Right cardiac atrium (tissue), 5 donors: ENCODE results near the gene VASP. TPM values are rescaled to one million over a fixed set of nuclear protein-coding genes. Genes with fewer than 3 reads are reported as not detected.

Experiments
- ATAC-seq, 2 donors: fragments of 200-7000 bp; cut with Tn5 transposase; one replicate each; pipeline versions ENCODE4 v1.8.0 to v1.9.1; 2020; ENCODE audit warnings: moderate library complexity in 2 of 2, mild to moderate bottlenecking in 1 of 2
- DNase-seq, 3 donors: peaks; one replicate each; pipeline ENCODE4 v3.0.0-alpha.2; 2020
- H3K27ac ChIP-seq: one replicate; pipeline ENCODE4 v1.5.1; 2013; ENCODE audit warnings: mild to moderate bottlenecking, low read length, control low read depth, moderate library complexity
- H3K27me3 ChIP-seq: one replicate; pipeline ENCODE4 v1.6.1; 2013; ENCODE audit not compliant: control insufficient read depth, insufficient read depth
- H3K4me1 ChIP-seq: one replicate; pipeline ENCODE4 v1.6.1; 2013; ENCODE audit warnings: low read length; ENCODE audit not compliant: control insufficient read depth, insufficient read depth
- H3K4me3 ChIP-seq: one replicate; pipeline ENCODE4 v1.5.1; 2013; ENCODE audit warnings: low read length, control low read depth
- H3K9me3 ChIP-seq: one replicate; pipeline ENCODE4 v1.6.1; 2013; ENCODE audit warnings: low read length; ENCODE audit not compliant: control insufficient read depth
- WGBS: extraction: QIAGEN DNeasy Blood & Tissue Kit; methylation state at CpG from one replicate; pipeline ENCODE4 v1.1.7; 2013; 5-methylcytosine and 5-hydroxymethylcytosine counted together
- intact Hi-C, 4 donors: fragments of 100-400 bp; cut with DNase I; formaldehyde crosslinking; loops; one replicate each; pipeline versions ENCODE4 v1.11.0 to v1.14.0; 2022 to 2023
- polyA plus RNA-seq: library from polyadenylated mRNA; stranded (reverse); fragments of 200-250 nt; gene quantifications from one replicate; pipeline ENCODE4 v1.2.3, GENCODE V29; 2013
- total RNA-seq, 4 donors: library from RNA; stranded (reverse); fragmentation: NEBNext Ultra II Directional; extraction: Animal tissue kit (Norgen Biotek cat#: 25700); gene quantifications; one replicate each; pipeline ENCODE4 v1.2.1, GENCODE V29; 2021
- donor health status: healthy with polysubstance abuse.
- donor health status: DM: no; HTN: yes; CAD: no.
- donor health status: DM: no; HTN: no; CAD: no.
- donor health status: DM: no; HTN: yes; CAD: no; lungs with severe emphysema.
- donor health status: DM: yes; HTN: yes; CAD: no.

VASP gene
- total and polyA plus RNA-seq, 5 donors = 42.2 to 85.4 (median 45.9) TPM

DNA sequence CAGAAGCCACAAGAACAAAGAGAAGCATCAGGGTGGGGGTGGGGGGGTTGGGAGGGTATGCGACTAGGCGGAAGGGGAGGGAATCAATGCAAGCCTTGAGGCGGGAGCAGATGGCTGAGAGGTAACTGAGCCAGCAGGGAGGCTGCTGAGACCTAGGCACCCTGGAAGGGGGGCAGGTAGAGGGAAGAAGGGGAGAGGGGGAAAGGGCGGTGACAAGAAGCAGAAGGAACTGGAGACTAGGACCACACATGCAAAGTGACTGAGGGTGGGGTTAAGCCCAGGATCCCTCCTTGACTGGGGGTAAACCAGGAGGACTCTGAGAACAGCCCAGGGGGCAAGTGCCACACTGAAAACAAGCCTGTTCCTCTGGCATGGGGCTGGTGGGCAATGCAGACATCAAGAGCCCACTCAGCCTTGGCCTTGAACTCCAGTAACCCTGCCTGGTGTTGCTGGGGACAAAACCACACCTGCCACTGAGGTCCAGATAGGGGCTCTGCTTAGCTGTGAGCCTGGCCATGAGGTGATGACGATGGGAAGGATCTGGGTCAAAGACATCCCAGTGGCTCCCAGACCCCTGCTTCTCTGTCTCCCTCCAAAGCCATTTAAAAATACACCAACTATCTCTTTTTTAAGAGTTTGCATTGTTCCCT lies 57.0 kb downstream of the VASP start:
- Histone ChIP-seq H3K27ac (no peak overlapping the region), H3K4me3 (no peak overlapping the region), H3K27me3 (no peaks in the 10 kb centered on the region), H3K4me1 (peaks cover 8% of the 10 kb centered on the region), H3K9me3 (no peaks in the 10 kb centered on the region)
- 70% methylated on average over 5 of the region's 5 CpGs for WGBS
- no peak for ATAC-seq
- intact Hi-C loops = no loop called here
- DNase-seq = peak in 1 of 3 donors; percentile 16

DNA sequence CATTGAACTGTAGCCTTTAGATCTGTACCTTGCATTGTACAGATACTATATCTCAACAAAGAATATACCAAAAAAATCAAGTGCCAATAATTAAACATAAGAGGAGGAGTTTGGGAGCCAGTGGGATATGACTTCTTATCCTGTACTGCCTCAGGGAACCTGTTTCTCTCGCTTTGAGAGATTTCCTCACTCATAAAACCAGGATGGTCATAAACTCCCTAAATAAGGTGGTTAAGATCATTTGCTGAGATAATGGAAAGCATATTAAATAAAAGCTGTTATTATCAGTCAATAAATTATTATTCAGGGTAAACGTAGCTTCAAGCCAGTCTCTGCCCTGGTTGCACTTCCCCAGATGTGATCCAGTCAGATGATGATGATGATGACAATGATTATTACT lies 60.3 kb downstream of the VASP start:
- WGBS = 89% methylated on average over 2 of the region's 2 CpGs
- Histone ChIP-seq H3K4me3 (no peak overlapping the region), H3K9me3 (no peaks in the 10 kb centered on the region), H3K27ac (no peak overlapping the region), H3K4me1 (peaks cover 4% of the 10 kb centered on the region), H3K27me3 (no peaks in the 10 kb centered on the region)
- no peak for ATAC-seq
- DNase-seq = no peak
- intact Hi-C loops = no loop called here

DNA sequence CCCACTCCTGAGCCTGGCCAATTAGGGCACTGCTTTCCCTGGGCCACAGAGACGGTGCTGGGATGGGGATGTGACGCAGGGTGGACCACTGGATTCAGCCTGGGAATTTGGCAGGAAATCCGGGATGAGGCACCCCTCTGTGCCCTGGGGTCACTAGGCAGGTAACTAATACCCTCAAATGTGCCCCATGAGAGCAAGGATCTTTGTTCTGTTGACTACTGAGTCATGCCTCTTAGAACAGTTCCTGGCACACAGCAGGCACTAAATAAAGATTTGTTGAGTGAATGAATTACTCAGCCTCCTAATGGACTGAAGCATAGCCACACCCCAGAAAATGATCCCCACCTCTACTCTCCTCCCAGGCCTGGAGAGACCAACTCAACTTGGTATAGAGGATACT lies 61.5 kb downstream of the VASP start:
- intact Hi-C loops = no loop called here
- H3K4me1 ChIP-seq = peaks cover 4% of the 10 kb centered on the region
- H3K27ac ChIP-seq = peak overlapping the region; percentile 51
- ATAC-seq (peak; percentile 47 to 61), DNase-seq (peak in 1 of 3 donors; percentile 6)
- no peaks in the 10 kb centered on the region for H3K9me3 ChIP-seq
- H3K4me3 ChIP-seq = no peak overlapping the region
- no peaks in the 10 kb centered on the region for H3K27me3 ChIP-seq
- 92% methylated on average over 3 of the region's 3 CpGs for WGBS

DNA sequence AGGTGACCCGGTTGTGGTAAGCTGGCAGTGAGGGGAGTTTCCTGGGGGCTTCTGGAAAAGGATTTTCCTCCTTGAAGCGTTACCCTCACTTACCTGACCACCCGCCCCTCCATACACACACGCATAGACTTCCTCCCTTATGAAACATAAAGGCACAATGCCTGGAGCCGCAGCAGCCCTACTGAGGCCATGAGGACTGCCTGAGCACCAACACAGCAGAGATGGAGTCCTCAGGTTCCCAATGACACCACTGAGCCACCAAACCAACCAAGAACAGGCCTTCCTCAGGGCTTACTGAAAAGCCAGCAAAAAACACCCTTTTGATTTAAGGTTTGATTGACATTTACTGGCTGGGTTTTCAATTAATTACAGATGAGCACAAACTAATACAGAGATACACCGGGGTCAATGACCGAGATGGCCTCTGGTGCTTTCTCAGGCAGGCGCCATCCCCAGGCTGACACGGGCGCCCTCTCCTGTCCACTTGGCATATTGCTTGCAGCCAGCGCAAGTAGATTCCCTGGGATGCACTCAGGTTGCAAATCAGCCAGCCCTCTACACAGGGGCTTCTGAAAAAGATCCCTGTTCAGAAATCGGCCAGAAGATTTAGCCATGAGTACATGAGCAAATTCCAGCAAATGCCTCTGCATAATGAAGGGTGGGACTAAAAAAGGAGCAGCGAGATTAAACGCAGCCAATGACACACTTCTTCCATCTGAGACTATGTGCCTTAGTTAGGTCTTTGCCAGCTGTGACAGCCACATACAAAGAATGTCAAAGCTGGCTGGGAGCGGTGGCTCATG lies 62.5 kb downstream of the VASP start:
- Histone ChIP-seq H3K27me3 (no peaks in the 10 kb centered on the region), H3K27ac (peak overlapping the region; percentile 64), H3K9me3 (no peaks in the 10 kb centered on the region), H3K4me3 (no peak overlapping the region), H3K4me1 (peaks cover 5% of the 10 kb centered on the region)
- peak; percentile 53 to 55 for ATAC-seq
- DNase-seq = peak in 2 of 3 donors; percentile 71 to 80
- intact Hi-C loops = loop anchor here in 2 of 4 donors (2.0 to 10.0 kb wide), 2 partner anchors 45 kb away; no protein-coding TSS in a partner anchor
- WGBS = 53% methylated on average over 15 of the region's 15 CpGs

DNA sequence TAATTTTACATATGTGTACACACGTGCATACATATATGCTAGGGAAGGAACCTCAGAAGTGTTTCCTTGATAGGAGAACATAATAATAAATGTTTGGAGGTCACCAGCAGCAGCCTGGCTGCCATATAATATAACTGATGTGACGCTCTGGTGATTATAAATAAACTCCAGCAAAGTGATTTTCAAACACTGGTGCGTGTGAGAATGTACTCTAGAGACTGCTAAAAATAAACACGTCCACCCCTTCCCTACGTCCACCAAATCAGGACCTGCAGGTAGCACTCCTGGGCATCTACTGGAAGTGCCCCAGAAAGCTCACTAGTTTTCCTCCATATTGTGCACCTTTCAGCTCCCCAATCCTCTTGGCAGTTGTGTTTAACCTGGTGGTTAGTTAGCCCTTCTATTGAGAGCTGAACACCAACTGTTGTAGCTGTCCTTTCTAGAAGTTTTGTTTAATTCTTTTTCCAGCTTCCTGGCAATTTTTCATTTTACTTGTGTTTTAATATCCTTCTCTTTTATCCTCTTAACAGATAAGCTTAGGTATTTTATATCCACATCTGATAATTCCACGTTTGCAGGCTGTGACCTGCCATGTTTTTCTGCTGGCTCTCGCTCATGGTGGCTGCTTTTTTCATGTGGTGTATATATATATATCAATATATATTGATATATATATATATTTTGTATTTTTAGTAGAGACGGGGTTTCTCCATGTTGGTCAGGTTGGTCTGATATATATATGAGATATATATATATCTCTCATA lies 64.4 kb downstream of the VASP start:
- Histone ChIP-seq H3K27ac (peak overlapping the region; percentile 91), H3K9me3 (no peaks in the 10 kb centered on the region), H3K27me3 (no peaks in the 10 kb centered on the region), H3K4me1 (peaks cover 7% of the 10 kb centered on the region), H3K4me3 (no peak overlapping the region)
- intact Hi-C loops = loop anchor here in 2 of 4 donors (2.0 to 10.0 kb wide), 2 partner anchors 47 kb away; no protein-coding TSS in a partner anchor
- DNase-seq (no peak), ATAC-seq (peak in 1 of 2 donors; percentile 11)
- WGBS = 70% methylated on average over 8 of the region's 8 CpGs

DNA sequence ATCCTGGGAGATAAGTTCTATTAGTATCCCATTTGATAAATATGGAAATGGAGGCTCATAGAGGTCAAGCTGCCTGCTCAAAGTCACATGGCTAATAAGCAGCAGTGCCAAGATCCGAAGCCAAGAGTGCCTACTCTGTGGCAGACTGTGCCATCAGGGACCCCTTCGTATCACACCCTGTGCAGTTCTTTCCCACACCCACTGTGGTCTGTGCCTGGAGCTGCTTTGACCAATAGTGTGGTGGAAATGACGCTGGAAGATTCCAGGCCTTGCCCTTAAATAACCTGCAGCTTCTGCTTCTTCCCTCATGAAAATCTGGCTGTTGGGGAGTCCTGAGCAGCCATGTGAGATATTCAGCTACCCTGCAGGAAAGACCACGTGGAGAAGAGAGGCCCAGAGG lies 67.2 kb downstream of the VASP start:
- H3K4me1 ChIP-seq = peaks cover 7% of the 10 kb centered on the region
- ATAC-seq = peak; percentile 52 to 75
- H3K4me3 ChIP-seq = no peak overlapping the region
- no peaks in the 10 kb centered on the region for H3K9me3 ChIP-seq
- H3K27ac ChIP-seq = peak overlapping the region; percentile 83
- H3K27me3 ChIP-seq = no peaks in the 10 kb centered on the region
- no peak for DNase-seq
- intact Hi-C loops = loop anchor here in 1 of 4 donors (10.0 kb wide), 1 partner anchor 50 kb away; no protein-coding TSS in a partner anchor
- WGBS = 63% methylated on average over 4 of the region's 4 CpGs

DNA sequence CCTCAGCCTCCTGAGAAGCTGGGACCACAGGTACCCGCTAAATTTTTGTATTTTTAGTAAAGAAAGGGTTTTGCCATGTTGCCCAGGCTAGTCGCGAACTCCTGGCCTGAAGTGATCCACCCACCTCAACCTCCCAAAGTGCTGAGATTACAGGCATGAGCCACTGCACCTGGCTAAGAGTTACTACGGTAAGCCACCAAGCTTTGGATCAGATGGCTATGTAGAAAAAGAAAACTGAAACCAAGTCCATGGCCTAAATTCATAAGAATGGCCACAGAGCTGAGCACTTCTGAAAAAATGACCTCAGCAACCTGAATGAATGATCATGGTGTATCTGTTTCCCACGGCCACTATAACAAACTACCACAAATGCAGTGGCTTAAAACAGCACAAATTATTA lies 67.9 kb downstream of the VASP start:
- 91% methylated on average over 5 of the region's 5 CpGs for WGBS
- intact Hi-C loops = loop anchor here in 1 of 4 donors (10.0 kb wide), 1 partner anchor 50 kb away; no protein-coding TSS in a partner anchor
- ATAC-seq = no peak
- Histone ChIP-seq H3K27ac (peak overlapping the region; percentile 83), H3K27me3 (no peaks in the 10 kb centered on the region), H3K9me3 (no peaks in the 10 kb centered on the region), H3K4me3 (no peak overlapping the region), H3K4me1 (peaks cover 5% of the 10 kb centered on the region)
- no peak for DNase-seq

Other genes with a start within 250 kb of the VASP start
- 1,000 to 10,000 TPM; 2,910 to 4,826 (median 3,330) TPM for gene CKM, start 184.6 kb upstream of the VASP start, total RNA-seq
- gene CKM, start 184.6 kb upstream of the VASP start, polyA plus RNA-seq = 5,160 TPM
- gene KLC3, start 166.7 kb upstream of the VASP start, total RNA-seq = not detected
- 0.18 TPM for gene KLC3, start 166.7 kb upstream of the VASP start, polyA plus RNA-seq
- 10 to 100 TPM; 11.1 to 15.7 (median 12.2) TPM for gene ERCC2, start 136.9 kb upstream of the VASP start, total RNA-seq
- gene ERCC2, start 136.9 kb upstream of the VASP start, polyA plus RNA-seq = 9.6 TPM
- 100 to 1,000 TPM; 131 to 161 (median 150) TPM for gene PPP1R13L, start 102.4 kb upstream of the VASP start, total RNA-seq
- 100 TPM for gene PPP1R13L, start 102.4 kb upstream of the VASP start, polyA plus RNA-seq
- 1 to 10 TPM; 4.0 to 6.3 (median 5.0) TPM for gene POLR1G, start 100.8 kb upstream of the VASP start, total RNA-seq
- 4.0 TPM for gene POLR1G, start 100.8 kb upstream of the VASP start, polyA plus RNA-seq
- gene ERCC1, start 83.6 kb upstream of the VASP start, total RNA-seq = 100 to 1,000 TPM; 133 to 143 (median 139) TPM
- gene ERCC1, start 83.6 kb upstream of the VASP start, polyA plus RNA-seq = 139 TPM
- 10 to 100 TPM in 1 of 4 donors, 1 to 10 TPM in 3; 1.6 to 16.3 (median 6.1) TPM for gene FOSB, start 39.5 kb upstream of the VASP start, total RNA-seq
- gene FOSB, start 39.5 kb upstream of the VASP start, polyA plus RNA-seq = 57.8 TPM
- 10 to 100 TPM; 18.7 to 26.4 (median 20.4) TPM for gene RTN2, start 10.4 kb upstream of the VASP start, total RNA-seq
- gene RTN2, start 10.4 kb upstream of the VASP start, polyA plus RNA-seq = 20.2 TPM
- under 1 TPM in 2 of 4 donors, not detected in 2; 0.24 to 0.96 TPM for gene PPM1N, start 9.0 kb upstream of the VASP start, total RNA-seq
- gene PPM1N, start 9.0 kb upstream of the VASP start, polyA plus RNA-seq = 0.91 TPM
- gene OPA3, start 77.3 kb downstream of the VASP start, total RNA-seq = 10 to 100 TPM; 20.7 to 27.6 (median 24.1) TPM
- 17.5 TPM for gene OPA3, start 77.3 kb downstream of the VASP start, polyA plus RNA-seq
- 10 to 100 TPM in 1 of 4 donors, 1 to 10 TPM in 3; 3.7 to 11.3 (median 4.7) TPM for gene GPR4, start 94.7 kb downstream of the VASP start, total RNA-seq
- gene GPR4, start 94.7 kb downstream of the VASP start, polyA plus RNA-seq = 7.7 TPM
- gene EML2, start 131.9 kb downstream of the VASP start, total RNA-seq = 10 to 100 TPM; 25.2 to 37.9 (median 33.7) TPM
- gene EML2, start 131.9 kb downstream of the VASP start, polyA plus RNA-seq = 19.0 TPM
- gene GIPR, start 160.7 kb downstream of the VASP start, total RNA-seq = 10 to 100 TPM in 3 of 4 donors, 1 to 10 TPM in 1; 8.5 to 16.7 (median 12.5) TPM
- gene GIPR, start 160.7 kb downstream of the VASP start, polyA plus RNA-seq = 8.7 TPM
- 100 to 1,000 TPM; 246 to 297 (median 285) TPM for gene SNRPD2, start 184.5 kb downstream of the VASP start, total RNA-seq
- gene SNRPD2, start 184.5 kb downstream of the VASP start, polyA plus RNA-seq = 281 TPM
- gene QPCTL, start 185.2 kb downstream of the VASP start, total RNA-seq = 1 to 10 TPM; 2.5 to 3.3 (median 3.1) TPM
- gene QPCTL, start 185.2 kb downstream of the VASP start, polyA plus RNA-seq = 2.7 TPM
- gene FBXO46, start 223.4 kb downstream of the VASP start, total RNA-seq = 10 to 100 TPM; 11.4 to 13.2 (median 12.6) TPM
- gene FBXO46, start 223.4 kb downstream of the VASP start, polyA plus RNA-seq = 9.4 TPM
- gene MEIOSIN, start 226.0 kb downstream of the VASP start, total RNA-seq = under 1 TPM; 0.15 to 0.76 (median 0.30) TPM
- gene MEIOSIN, start 226.0 kb downstream of the VASP start, polyA plus RNA-seq = 0.41 TPM